ENCODE measurements around the gene ACTN4.

ACTN4 gene

GRCh38 chr19:38639679-38640078, 7.8 kb upstream of the ACTN4 start:
- TF ChIP-seq CTCF (IDR thresholded peaks at IDR 0.05; ENCODE audit: borderline replicate concordance, extremely low read depth, low read length, poor library complexity, severe bottlenecking): no peak
- TF ChIP-seq EZH2 (IDR thresholded peaks at IDR 0.05; ENCODE audit: borderline replicate concordance, low read depth, low read length, severe bottlenecking): no peak
- no peaks in the 10 kb centered on the region for H3K27me3 ChIP-seq (ENCODE audit: insufficient read depth, low read length, poor library complexity)
- no peak for ATAC-seq (ENCODE audit: insufficient read depth, low read depth)
- DNase-seq: no peak
- H3K27ac ChIP-seq (ENCODE audit: low read length): no peak overlapping the region
- H3K4me3 ChIP-seq (ENCODE audit: low read depth in 1 of 2, low read length in 2 of 2): no peak overlapping the region
- peaks cover 30% of the 10 kb centered on the region for H3K36me3 ChIP-seq (ENCODE audit: insufficient read depth, low read length)
- H3K9ac ChIP-seq (ENCODE audit: low read depth, low read length): no peak overlapping the region
- H3K79me2 ChIP-seq (ENCODE audit: insufficient read depth, low read length): no peaks in the 10 kb centered on the region
- H3K4me2 ChIP-seq (ENCODE audit: insufficient read depth, low read length): no peak overlapping the region
- no peaks in the 10 kb centered on the region for H3K4me1 ChIP-seq (ENCODE audit: insufficient read depth, low read length)
- no peak overlapping the region for H2AFZ ChIP-seq (ENCODE audit: low read depth, low read length)
- H3K9me3 ChIP-seq (ENCODE audit: insufficient read depth, low read length, severe bottlenecking): no peaks in the 10 kb centered on the region
- peaks cover 6% of the 10 kb centered on the region for H4K20me1 ChIP-seq (ENCODE audit: insufficient read depth, low read length)

- H3K4me2 ChIP-seq (ENCODE audit: insufficient read depth, low read length): no peak overlapping the region
- H3K4me1 ChIP-seq (ENCODE audit: insufficient read depth, low read length): no peaks in the 10 kb centered on the region
- no peak overlapping the region for H3K4me3 ChIP-seq (ENCODE audit: low read depth in 1 of 2, low read length in 2 of 2)
- no peak overlapping the region for H3K27ac ChIP-seq (ENCODE audit: low read length)
- ATAC-seq (ENCODE audit: insufficient read depth, low read depth) (no peak), DNase-seq (no peak)
- peaks cover 23% of the 10 kb centered on the region for H3K36me3 ChIP-seq (ENCODE audit: insufficient read depth, low read length)
- no peaks in the 10 kb centered on the region for H3K79me2 ChIP-seq (ENCODE audit: insufficient read depth, low read length)
- no peaks in the 10 kb centered on the region for H3K27me3 ChIP-seq (ENCODE audit: insufficient read depth, low read length, poor library complexity)
- H2AFZ ChIP-seq (ENCODE audit: low read depth, low read length): no peak overlapping the region
- TF ChIP-seq EZH2 (IDR thresholded peaks at IDR 0.05; ENCODE audit: borderline replicate concordance, low read depth, low read length, severe bottlenecking) (no peak), CTCF (IDR thresholded peaks at IDR 0.05; ENCODE audit: borderline replicate concordance, extremely low read depth, low read length, poor library complexity, severe bottlenecking) (no peak)
- H4K20me1 ChIP-seq (ENCODE audit: insufficient read depth, low read length): peaks cover 3% of the 10 kb centered on the region; the same call in 1 of the 2 replicates
- no peaks in the 10 kb centered on the region for H3K9me3 ChIP-seq (ENCODE audit: insufficient read depth, low read length, severe bottlenecking)
- H3K9ac ChIP-seq (ENCODE audit: low read depth, low read length): no peak overlapping the region
These were observed 7.1 kb upstream of the ACTN4 start for GRCh38 chr19:38640368-38640767.

GRCh38 chr19:38642176-38642575, 5.3 kb upstream of the ACTN4 start:
- H3K9ac ChIP-seq (ENCODE audit: low read depth, low read length): no peak overlapping the region
- H3K4me2 ChIP-seq (ENCODE audit: insufficient read depth, low read length): no peak overlapping the region

More at GRCh38 chr19:38642176-38642575, 5.3 kb upstream of the ACTN4 start:
- Histone ChIP-seq H3K4me3 (ENCODE audit: low read depth in 1 of 2, low read length in 2 of 2) (no peak overlapping the region), H4K20me1 (ENCODE audit: insufficient read depth, low read length) (no peaks in the 10 kb centered on the region), H2AFZ (ENCODE audit: low read depth, low read length) (no peak overlapping the region), H3K9me3 (ENCODE audit: insufficient read depth, low read length, severe bottlenecking) (no peaks in the 10 kb centered on the region), H3K27ac (ENCODE audit: low read length) (no peak overlapping the region), H3K27me3 (ENCODE audit: insufficient read depth, low read length, poor library complexity) (no peaks in the 10 kb centered on the region), H3K36me3 (ENCODE audit: insufficient read depth, low read length) (peaks cover 5% of the 10 kb centered on the region; the same call in 1 of the 2 replicates), H3K79me2 (ENCODE audit: insufficient read depth, low read length) (no peaks in the 10 kb centered on the region), H3K4me1 (ENCODE audit: insufficient read depth, low read length) (peaks cover 5% of the 10 kb centered on the region)
- no peak for TF ChIP-seq EZH2 (IDR thresholded peaks at IDR 0.05; ENCODE audit: borderline replicate concordance, low read depth, low read length, severe bottlenecking)
- TF ChIP-seq CTCF (IDR thresholded peaks at IDR 0.05; ENCODE audit: borderline replicate concordance, extremely low read depth, low read length, poor library complexity, severe bottlenecking): no peak
- ATAC-seq (ENCODE audit: insufficient read depth, low read depth): no peak
- no peak for DNase-seq

Measured in DND-41 (cell line).